K562 (cell line): ENCODE data around the gene MIR17HG. TPM values are rescaled to one million over a fixed set of nuclear protein-coding genes. Genes with fewer than 3 reads are reported as not detected.

Experiments used
- ATAC-seq: fragments of 200-7000 bp; cut with Tn5 transposase; 3 replicates; pipeline ENCODE4 v1.9.1; 2020; ENCODE audit warnings: moderate library complexity
- BruUV-seq: library from RNA; stranded (reverse); fragments of 400-500 nt; replicated peaks from 2 replicates; lab custom pipeline; 2021; lab: Mats Ljungman, UMichigan
- CTCF ChIA-PET: fragments of 300-600 bp; formaldehyde crosslinking; extraction: SDS; loops from one replicate; lab custom pipeline; 2021; ENCODE audit warnings: low intra/inter-chr PET ratio; lab: Yijun Ruan, JAX
- POLR2A ChIA-PET: fragments of 300-600, 350-650 bp; sonication (Branson Sonifier 250); formaldehyde crosslinking; extraction: SDS; loops from one replicate; lab custom pipeline; 2021; ENCODE audit warnings: antibody characterized with exemption, inconsistent platforms; lab: Yijun Ruan, JAX
- DNase-seq, 4 experiments: peaks; one replicate each; pipeline versions ENCODE4 v3.0.0 to v3.0.0-alpha.2; 2011 to 2018; ENCODE audit warnings: low spot score in 3 of 4, mixed read lengths in 3 of 4; ENCODE audit errors: extremely low read depth in 1 of 4
- FAIRE-seq: peaks from 2 replicates; lab custom pipeline; 2011; peaks lifted over from hg19 to GRCh38; lab: Jason Lieb, UNC
- H2AFZ ChIP-seq: 2 replicates; pipeline ENCODE4 v1.6.0; 2011; ENCODE audit warnings: low read depth, low read length, control low read depth, inconsistent platforms
- H3K27ac ChIP-seq: fragments of 200-600 bp; 3 replicates; pipeline ENCODE4 v1.8.0; 2011; ENCODE audit warnings: low read depth, mild to moderate bottlenecking, control low read depth, inconsistent platforms, low read length, moderate library complexity, mixed read lengths; ENCODE audit errors: extremely low read depth
- H3K27me3 ChIP-seq, 2 experiments: fragments of 300-600 bp in 1 of 2; 2 replicates in 1 of 2; 3 replicates in 1 of 2; pipeline versions ENCODE4 v1.6.0 to v1.8.0; 2011; ENCODE audit warnings: inconsistent platforms in 2 of 2, low read length in 2 of 2, mild to moderate bottlenecking in 1 of 2, mixed read lengths in 1 of 2, moderate library complexity in 1 of 2; ENCODE audit not compliant: control insufficient read depth in 2 of 2, insufficient read depth in 2 of 2
- H3K36me3 ChIP-seq: fragments of 300-600 bp; 3 replicates; pipeline ENCODE4 v1.8.0; 2011; ENCODE audit warnings: mild to moderate bottlenecking, low read length, inconsistent platforms; ENCODE audit not compliant: control insufficient read depth, insufficient read depth
- H3K4me1 ChIP-seq, 2 experiments: fragments of 200-600 bp in 1 of 2; replicated peaks in 1 of 2; 2 replicates in 1 of 2; 3 replicates in 1 of 2; pipeline versions ENCODE4 v1.5.1 to v1.8.0; 2011; ENCODE audit warnings: inconsistent platforms in 2 of 2, low read length in 2 of 2, mild to moderate bottlenecking in 1 of 2, mixed read lengths in 1 of 2, moderate library complexity in 1 of 2; ENCODE audit not compliant: control insufficient read depth in 2 of 2, insufficient read depth in 2 of 2
- H3K4me2 ChIP-seq: 2 replicates; pipeline ENCODE4 v1.6.1; 2011; ENCODE audit warnings: low read length, control low read depth, inconsistent platforms, mixed read lengths; ENCODE audit not compliant: insufficient read depth
- H3K4me3 ChIP-seq: fragments of 200-600 bp; sonication (generic), shearing (Covaris generic); 2 replicates; pipeline ENCODE4 v1.5.1; 2016; ENCODE audit warnings: control low read depth, inconsistent platforms
- H3K79me2 ChIP-seq: fragments of 200-600 bp; 3 replicates; pipeline ENCODE4 v1.8.0; 2011; ENCODE audit warnings: low read length, inconsistent platforms; ENCODE audit not compliant: control insufficient read depth, insufficient read depth
- H3K9ac ChIP-seq, 2 experiments: 2 replicates each; pipeline versions ENCODE4 v1.6.0 to v1.6.1; 2011; ENCODE audit warnings: low read depth in 2 of 2, low read length in 2 of 2, control low read depth in 1 of 2, inconsistent platforms in 1 of 2, mild to moderate bottlenecking in 1 of 2, mixed read lengths in 1 of 2; ENCODE audit not compliant: insufficient read depth in 1 of 2
- H3K9me1 ChIP-seq: one replicate; pipeline ENCODE4 v1.6.0; 2011; ENCODE audit warnings: inconsistent platforms, mild to moderate bottlenecking, low read length, moderate library complexity; ENCODE audit not compliant: control insufficient read depth, insufficient read depth
- H3K9me3 ChIP-seq: replicated peaks from 2 replicates; pipeline ENCODE4 v1.5.1; 2011; ENCODE audit warnings: low read depth, low read length, inconsistent platforms; ENCODE audit not compliant: control insufficient read depth, insufficient read depth
- H4K20me1 ChIP-seq: replicated peaks from 2 replicates; pipeline ENCODE4 v1.6.1; 2011; ENCODE audit warnings: low read length, inconsistent platforms, mixed read lengths; ENCODE audit not compliant: control insufficient read depth, insufficient read depth
- CBX8 ChIP-seq: fragments of 200-600 bp; sonication (generic); IDR thresholded peaks from 2 replicates; pipeline ENCODE4 v1.6.1; 2012; ENCODE audit warnings: borderline replicate concordance, mixed run types, low read depth, mild to moderate bottlenecking, moderate library complexity, mixed read lengths, low read length, control low read depth, inconsistent platforms; ENCODE audit not compliant: poor library complexity, severe bottlenecking; ENCODE audit errors: extremely low read depth
- EHMT2 ChIP-seq: fragments of 450-650 bp; IDR thresholded peaks from 2 replicates; pipeline ENCODE4 v1.6.1; 2018; ENCODE audit warnings: antibody characterized with exemption
- KDM4B ChIP-seq, 2 experiments: fragments of 450-650 bp in 1 of 2; sonication (generic) in 1 of 2; IDR thresholded peaks; 2 replicates each; pipeline ENCODE4 v1.6.1; 2016 to 2017; ENCODE audit warnings: borderline replicate concordance in 2 of 2, antibody characterized with exemption in 1 of 2, low read depth in 1 of 2, mild to moderate bottlenecking in 1 of 2
- MAFG ChIP-seq: fragments of 450-650 bp; conservative IDR thresholded peaks from 2 replicates; pipeline ENCODE4 v1.6.1; 2016; ENCODE audit warnings: missing genetic modification characterization, missing compliant biosample characterization
- PCBP1 ChIP-seq: fragments of 200-400 bp; formaldehyde crosslinking; IDR thresholded peaks from 2 replicates; pipeline ENCODE4 v1.6.1; 2018; ENCODE audit warnings: mild to moderate bottlenecking, low read depth, low read length; ENCODE audit not compliant: poor library complexity, severe bottlenecking
- POLR2AphosphoS5 ChIP-seq: IDR thresholded peaks from 2 replicates; pipeline ENCODE4 v1.6.1; 2011; ENCODE audit warnings: mild to moderate bottlenecking, low read depth, low read length, moderate library complexity; ENCODE audit not compliant: control insufficient read depth, insufficient read depth
- POLR2G ChIP-seq: fragments of 200-400 bp; formaldehyde crosslinking; IDR thresholded peaks from 2 replicates; pipeline ENCODE4 v1.6.1; 2017; ENCODE audit warnings: low read depth, mild to moderate bottlenecking, antibody characterized with exemption, low read length, moderate library complexity
- RBM14 ChIP-seq: fragments of 200-400 bp; formaldehyde crosslinking; IDR thresholded peaks from 2 replicates; pipeline ENCODE4 v1.6.1; 2018; ENCODE audit warnings: low read depth, mild to moderate bottlenecking, low read length, moderate library complexity, borderline replicate concordance; ENCODE audit not compliant: insufficient read depth
- RCOR1 ChIP-seq, 2 experiments: IDR thresholded peaks; 2 replicates each; pipeline ENCODE4 v1.6.1; 2012; ENCODE audit warnings: low read depth in 2 of 2, low read length in 2 of 2, borderline replicate concordance in 1 of 2, improper control_type of control experiment in 1 of 2
- TBP ChIP-seq: optimal IDR thresholded peaks from 2 replicates; pipeline ENCODE3; 2011; ENCODE audit warnings: low read depth, low read length, improper control_type of control experiment
- TEAD1 ChIP-seq, 2 experiments: fragments of 450-650 bp in 1 of 2; sonication (generic) in 1 of 2; formaldehyde crosslinking; IDR thresholded peaks; 2 replicates each; pipeline versions ENCODE4 v1.4.0 to v1.8.0; 2020 to 2022; ENCODE audit warnings: mild to moderate bottlenecking in 2 of 2, missing genetic modification reagents in 1 of 2
- ZNF431 ChIP-seq: sonication (generic); formaldehyde crosslinking; IDR thresholded peaks from 2 replicates; pipeline ENCODE4 v1.8.0; 2022; ENCODE audit warnings: mild to moderate bottlenecking, missing genetic modification reagents
- WGBS: fragments of 100-300 bp; shearing (Covaris generic); methylation state at CpG from one replicate; pipeline ENCODE4 v1.1.6; 2016; ENCODE audit warnings: low coverage, mixed read lengths; ENCODE audit not compliant: insufficient coverage; ENCODE audit errors: missing lambda C conversion rate; 5-methylcytosine and 5-hydroxymethylcytosine counted together
- in situ Hi-C: fragments of 300-500 bp; cut with MboI; formaldehyde crosslinking; loops from 4 replicates; pipeline ENCODE4 v1.15.0; 2018; ENCODE audit warnings: inconsistent platforms, mixed read lengths
- intact Hi-C: fragments of 100-400 bp; cut with micrococcal nuclease; formaldehyde crosslinking; loops from 2 replicates; pipeline ENCODE4 v1.14.2; 2022
- polyA plus RNA-seq, 8 experiments: library from polyadenylated mRNA; depleted of rRNA in 4 of 8; stranded (reverse) in 5 of 8; unstranded in 3 of 8; fragments of >200 nt; fragmentation: Nextera tagmentation in 2 of 8; fragmentation: Illumina TruSeq in 1 of 8; extraction: Ambion mirVana in 2 of 8; extraction: Trizol in 1 of 8; gene quantifications; 2 replicates each; pipeline versions ENCODE4 v1.2.1 to v1.2.3, GENCODE V29; 2011 to 2014; ENCODE audit warnings: inconsistent platforms in 1 of 8, missing spikeins in 1 of 8
- total RNA-seq, 7 experiments: library from RNA; depleted of rRNA in 6 of 7; stranded (reverse); fragments of >200 nt in 6 of 7; fragmentation: Illumina TruSeq in 2 of 7; extraction: Trizol in 2 of 7; gene quantifications; 2 replicates each; pipeline versions ENCODE4 v1.2.1 to v1.2.3, GENCODE V29; 2011 to 2021; ENCODE audit warnings: low replicate concordance in 1 of 7
- TF ChIP-seq, protein P1 (sequence below): fragments of 450-650 bp; formaldehyde crosslinking; IDR thresholded peaks from 2 replicates; pipeline ENCODE4 v1.4.0; 2020; ENCODE audit warnings: mild to moderate bottlenecking, moderate library complexity
- TF ChIP-seq, protein P2 (sequence below): sonication (generic); formaldehyde crosslinking; IDR thresholded peaks from 2 replicates; pipeline ENCODE4 v1.9.0; 2022; ENCODE audit warnings: mild to moderate bottlenecking, missing genetic modification reagents
- TF ChIP-seq, protein P3 (sequence below): fragments of 450-650 bp; IDR thresholded peaks from 2 replicates; pipeline ENCODE4 v1.6.1; 2017; ENCODE audit warnings: antibody characterized with exemption
- TF ChIP-seq, protein P4 (sequence below): fragments of 250-450 bp; sonication (Bioruptor Pico); IDR thresholded peaks from 2 replicates; pipeline ENCODE4 v1.4.0; 2020; ENCODE audit warnings: mild to moderate bottlenecking, moderate library complexity

Gene MIR17HG
- total and polyA plus RNA-seq, 9 of the 15 experiments (the other 6 are each of a cell fraction or from before 2014, with no cell fraction given) = 44.2 to 218 (median 77.8) TPM

DNA sequence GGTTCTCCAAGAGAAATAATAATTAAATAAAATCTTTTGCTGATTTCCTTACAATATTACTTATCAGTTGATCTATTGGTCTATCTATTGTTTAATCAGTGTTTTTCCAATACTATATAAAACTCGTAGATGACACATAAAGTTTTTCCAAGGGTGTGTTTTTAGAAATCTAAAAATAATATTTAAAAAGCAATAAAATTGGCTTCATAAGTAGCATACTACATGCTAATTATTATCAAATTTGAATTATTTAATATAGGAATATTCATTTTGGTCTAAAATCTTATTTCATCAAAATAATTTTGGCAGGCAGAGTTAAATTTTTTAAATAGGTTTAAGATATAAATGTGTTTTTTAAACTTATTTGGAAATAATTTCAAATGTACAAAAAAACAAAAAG, 49.4 kb upstream of the MIR17HG start:
- POLR2A ChIA-PET = interaction anchor here (0.7 to 1.4 kb wide), 3 partner anchors 14 to 35 kb away, joined by 3 to 5 read pairs (median 3); no protein-coding TSS in a partner anchor
- H3K79me2 ChIP-seq = no peaks in the 10 kb centered on the region
- no peak overlapping the region for H3K4me2 ChIP-seq
- no peaks in the 10 kb centered on the region for H4K20me1 ChIP-seq
- H3K4me1 ChIP-seq = no peaks in the 10 kb centered on the region
- H3K4me3 ChIP-seq = no peak overlapping the region
- H3K9me1 ChIP-seq = no peaks in the 10 kb centered on the region
- CTCF ChIA-PET = interaction anchor here (1.0 kb wide), 1 partner anchor 11 kb away, joined by 3 read pairs; no protein-coding TSS in a partner anchor
- no peaks in the 10 kb centered on the region for H3K36me3 ChIP-seq
- DNase-seq (no peak), FAIRE-seq (no peak), ATAC-seq (no peak)
- in situ Hi-C loops (no loop called here), intact Hi-C loops (no loop called here)
- no peaks in the 10 kb centered on the region for H3K9me3 ChIP-seq
- BruUV-seq = no TSS peak
- H3K27ac ChIP-seq = no peak overlapping the region
- H2AFZ ChIP-seq = no peak overlapping the region
- 0% methylated on average over 1 of the region's 1 CpG for WGBS
- peaks cover 0 to 8% of the 10 kb centered on the region in 2 experiments; a peak in 2 of 5 replicates for H3K27me3 ChIP-seq
- no peak overlapping the region for H3K9ac ChIP-seq
- TF ChIP-seq RBM14 (no peak), POLR2G (no peak), KDM4B (IDR thresholded peaks at IDR 0.05; ENCODE audit: borderline replicate concordance in 2 of 2, low read depth in 1 of 2) (no peak), TBP (no peak), MAFG (tag) (no peak), CBX8 (no peak), RCOR1 (IDR thresholded peaks at IDR 0.05; ENCODE audit: borderline replicate concordance in 1 of 2, low read depth in 2 of 2, low read length in 2 of 2) (no peak), POLR2AphosphoS5 (no peak), ZNF431 (CRISPR knock-in tag) (no peak), PCBP1 (no peak), EHMT2 (no peak), TEAD1 (CRISPR knock-in tag; IDR thresholded peaks at IDR 0.05) (no peak)
- TF ChIP-seq, protein P1, sequence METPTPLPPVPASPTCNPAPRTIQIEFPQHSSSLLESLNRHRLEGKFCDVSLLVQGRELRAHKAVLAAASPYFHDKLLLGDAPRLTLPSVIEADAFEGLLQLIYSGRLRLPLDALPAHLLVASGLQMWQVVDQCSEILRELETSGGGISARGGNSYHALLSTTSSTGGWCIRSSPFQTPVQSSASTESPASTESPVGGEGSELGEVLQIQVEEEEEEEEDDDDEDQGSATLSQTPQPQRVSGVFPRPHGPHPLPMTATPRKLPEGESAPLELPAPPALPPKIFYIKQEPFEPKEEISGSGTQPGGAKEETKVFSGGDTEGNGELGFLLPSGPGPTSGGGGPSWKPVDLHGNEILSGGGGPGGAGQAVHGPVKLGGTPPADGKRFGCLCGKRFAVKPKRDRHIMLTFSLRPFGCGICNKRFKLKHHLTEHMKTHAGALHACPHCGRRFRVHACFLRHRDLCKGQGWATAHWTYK (CRISPR knock-in tag) = no peak
- TF ChIP-seq, protein P2, sequence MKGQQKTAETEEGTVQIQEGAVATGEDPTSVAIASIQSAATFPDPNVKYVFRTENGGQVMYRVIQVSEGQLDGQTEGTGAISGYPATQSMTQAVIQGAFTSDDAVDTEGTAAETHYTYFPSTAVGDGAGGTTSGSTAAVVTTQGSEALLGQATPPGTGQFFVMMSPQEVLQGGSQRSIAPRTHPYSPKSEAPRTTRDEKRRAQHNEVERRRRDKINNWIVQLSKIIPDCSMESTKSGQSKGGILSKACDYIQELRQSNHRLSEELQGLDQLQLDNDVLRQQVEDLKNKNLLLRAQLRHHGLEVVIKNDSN (CRISPR knock-in tag) = no peak
- TF ChIP-seq, protein P3, sequence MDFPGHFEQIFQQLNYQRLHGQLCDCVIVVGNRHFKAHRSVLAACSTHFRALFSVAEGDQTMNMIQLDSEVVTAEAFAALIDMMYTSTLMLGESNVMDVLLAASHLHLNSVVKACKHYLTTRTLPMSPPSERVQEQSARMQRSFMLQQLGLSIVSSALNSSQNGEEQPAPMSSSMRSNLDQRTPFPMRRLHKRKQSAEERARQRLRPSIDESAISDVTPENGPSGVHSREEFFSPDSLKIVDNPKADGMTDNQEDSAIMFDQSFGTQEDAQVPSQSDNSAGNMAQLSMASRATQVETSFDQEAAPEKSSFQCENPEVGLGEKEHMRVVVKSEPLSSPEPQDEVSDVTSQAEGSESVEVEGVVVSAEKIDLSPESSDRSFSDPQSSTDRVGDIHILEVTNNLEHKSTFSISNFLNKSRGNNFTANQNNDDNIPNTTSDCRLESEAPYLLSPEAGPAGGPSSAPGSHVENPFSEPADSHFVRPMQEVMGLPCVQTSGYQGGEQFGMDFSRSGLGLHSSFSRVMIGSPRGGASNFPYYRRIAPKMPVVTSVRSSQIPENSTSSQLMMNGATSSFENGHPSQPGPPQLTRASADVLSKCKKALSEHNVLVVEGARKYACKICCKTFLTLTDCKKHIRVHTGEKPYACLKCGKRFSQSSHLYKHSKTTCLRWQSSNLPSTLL = no peak
- TF ChIP-seq, protein P4, sequence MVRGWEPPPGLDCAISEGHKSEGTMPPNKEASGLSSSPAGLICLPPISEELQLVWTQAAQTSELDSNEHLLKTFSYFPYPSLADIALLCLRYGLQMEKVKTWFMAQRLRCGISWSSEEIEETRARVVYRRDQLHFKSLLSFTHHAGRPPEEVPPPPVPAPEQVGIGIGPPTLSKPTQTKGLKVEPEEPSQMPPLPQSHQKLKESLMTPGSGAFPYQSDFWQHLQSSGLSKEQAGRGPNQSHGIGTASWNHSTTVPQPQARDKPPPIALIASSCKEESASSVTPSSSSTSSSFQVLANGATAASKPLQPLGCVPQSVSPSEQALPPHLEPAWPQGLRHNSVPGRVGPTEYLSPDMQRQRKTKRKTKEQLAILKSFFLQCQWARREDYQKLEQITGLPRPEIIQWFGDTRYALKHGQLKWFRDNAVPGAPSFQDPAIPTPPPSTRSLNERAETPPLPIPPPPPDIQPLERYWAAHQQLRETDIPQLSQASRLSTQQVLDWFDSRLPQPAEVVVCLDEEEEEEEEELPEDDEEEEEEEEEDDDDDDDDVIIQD (CRISPR knock-in tag) = no peak
